ENCODE measurements around the gene BMP2K.

BMP2K gene

GRCh38 chr4:78747475-78747922, 28.7 kb upstream of the BMP2K start:
- Histone ChIP-seq H2BK12ac (ENCODE audit: low read length in 2 of 2) (no peak overlapping the region), H3K27me3 (ENCODE audit: control insufficient read depth in 1 of 2, insufficient read depth in 1 of 2, low read length in 2 of 2) (no peaks in the 10 kb centered on the region), H3K14ac (ENCODE audit: low read length in 2 of 2) (no peak overlapping the region), H3K4me1 (ENCODE audit: control insufficient read depth, insufficient read depth, low read depth, low read length) (no peaks in the 10 kb centered on the region), H3K9me3 (ENCODE audit: control insufficient read depth, low read length) (no peaks in the 10 kb centered on the region), H3K36me3 (ENCODE audit: control insufficient read depth in 1 of 2, insufficient read depth in 2 of 2, low read depth in 1 of 2, low read length in 2 of 2) (no peaks in the 10 kb centered on the region), H3K4me2 (ENCODE audit: low read length, poor library complexity, severe bottlenecking) (no peak overlapping the region), H2AFZ (ENCODE audit: low read depth, low read length) (no peak overlapping the region), H3K23ac (ENCODE audit: low read length in 2 of 2) (no peak overlapping the region), H3K79me1 (replicated peaks; ENCODE audit: low read length, poor library complexity, severe bottlenecking) (no peaks in the 10 kb centered on the region), H3K9ac (ENCODE audit: low read length) (no peak overlapping the region), H4K8ac (ENCODE audit: low read length) (no peak overlapping the region), H2BK5ac (ENCODE audit: low read depth, low read length, poor library complexity, severe bottlenecking) (no peak overlapping the region), H3K27ac (ENCODE audit: low read length, poor library complexity, severe bottlenecking) (no peak overlapping the region), H3K4me3 (ENCODE audit: insufficient read depth in 1 of 2, low read depth in 1 of 2, low read length in 2 of 2) (no peak overlapping the region), H3K4ac (ENCODE audit: low read depth in 1 of 2, low read length in 2 of 2) (no peak overlapping the region), H4K91ac (ENCODE audit: low read length) (no peak overlapping the region), H3K18ac (ENCODE audit: low read depth in 1 of 2, low read length in 2 of 2) (no peak overlapping the region), H2BK120ac (ENCODE audit: low read depth, low read length) (no peak overlapping the region), H2AK5ac (ENCODE audit: low read length, severe bottlenecking) (no peak overlapping the region), H2BK15ac (ENCODE audit: low read depth, poor library complexity, severe bottlenecking) (no peak overlapping the region)
- 100% methylated on average over 1 of the region's 3 CpGs for WGBS
- no peak for DNase-seq

GRCh38 chr4:78748381-78748780, 27.8 kb upstream of the BMP2K start:
- Histone ChIP-seq H3K79me1 (replicated peaks; ENCODE audit: low read length, poor library complexity, severe bottlenecking) (no peaks in the 10 kb centered on the region), H2AFZ (ENCODE audit: low read depth, low read length) (no peak overlapping the region), H2AK5ac (ENCODE audit: low read length, severe bottlenecking) (no peak overlapping the region), H3K4me1 (ENCODE audit: control insufficient read depth, insufficient read depth, low read depth, low read length) (no peaks in the 10 kb centered on the region), H3K9me3 (ENCODE audit: control insufficient read depth, low read length) (no peaks in the 10 kb centered on the region), H2BK12ac (ENCODE audit: low read length in 2 of 2) (no peak overlapping the region), H2BK5ac (ENCODE audit: low read depth, low read length, poor library complexity, severe bottlenecking) (no peak overlapping the region), H3K18ac (ENCODE audit: low read depth in 1 of 2, low read length in 2 of 2) (no peak overlapping the region), H2BK120ac (ENCODE audit: low read depth, low read length) (no peak overlapping the region), H3K23ac (ENCODE audit: low read length in 2 of 2) (no peak overlapping the region), H3K4ac (ENCODE audit: low read depth in 1 of 2, low read length in 2 of 2) (no peak overlapping the region), H3K14ac (ENCODE audit: low read length in 2 of 2) (no peak overlapping the region), H3K4me3 (ENCODE audit: insufficient read depth in 1 of 2, low read depth in 1 of 2, low read length in 2 of 2) (no peak overlapping the region), H3K27ac (ENCODE audit: low read length, poor library complexity, severe bottlenecking) (no peak overlapping the region), H3K9ac (ENCODE audit: low read length) (no peak overlapping the region), H3K4me2 (ENCODE audit: low read length, poor library complexity, severe bottlenecking) (no peak overlapping the region), H2BK15ac (ENCODE audit: low read depth, poor library complexity, severe bottlenecking) (no peak overlapping the region), H4K8ac (ENCODE audit: low read length) (no peak overlapping the region), H4K91ac (ENCODE audit: low read length) (no peak overlapping the region), H3K36me3 (ENCODE audit: control insufficient read depth in 1 of 2, insufficient read depth in 2 of 2, low read depth in 1 of 2, low read length in 2 of 2) (no peaks in the 10 kb centered on the region), H3K27me3 (ENCODE audit: control insufficient read depth in 1 of 2, insufficient read depth in 1 of 2, low read length in 2 of 2) (no peaks in the 10 kb centered on the region)
- 100% methylated on average over 1 of the region's 2 CpGs for WGBS
- DNase-seq, result no peak

GRCh38 chr4:78749258-78749971, 26.7 kb upstream of the BMP2K start:
- Histone ChIP-seq H4K8ac (ENCODE audit: low read length) (no peak overlapping the region), H2BK120ac (ENCODE audit: low read depth, low read length) (no peak overlapping the region), H3K9me3 (ENCODE audit: control insufficient read depth, low read length) (no peaks in the 10 kb centered on the region), H2AK5ac (ENCODE audit: low read length, severe bottlenecking) (no peak overlapping the region), H3K4ac (ENCODE audit: low read depth in 1 of 2, low read length in 2 of 2) (no peak overlapping the region), H3K79me1 (replicated peaks; ENCODE audit: low read length, poor library complexity, severe bottlenecking) (no peaks in the 10 kb centered on the region), H3K4me3 (ENCODE audit: insufficient read depth in 1 of 2, low read depth in 1 of 2, low read length in 2 of 2) (no peak overlapping the region), H3K9ac (ENCODE audit: low read length) (no peak overlapping the region), H3K36me3 (ENCODE audit: control insufficient read depth in 1 of 2, insufficient read depth in 2 of 2, low read depth in 1 of 2, low read length in 2 of 2) (no peaks in the 10 kb centered on the region), H2BK15ac (ENCODE audit: low read depth, poor library complexity, severe bottlenecking) (no peak overlapping the region), H3K23ac (ENCODE audit: low read length in 2 of 2) (no peak overlapping the region), H3K27me3 (ENCODE audit: control insufficient read depth in 1 of 2, insufficient read depth in 1 of 2, low read length in 2 of 2) (no peaks in the 10 kb centered on the region), H2BK12ac (ENCODE audit: low read length in 2 of 2) (no peak overlapping the region), H4K91ac (ENCODE audit: low read length) (no peak overlapping the region), H3K4me1 (ENCODE audit: control insufficient read depth, insufficient read depth, low read depth, low read length) (no peaks in the 10 kb centered on the region), H2BK5ac (ENCODE audit: low read depth, low read length, poor library complexity, severe bottlenecking) (no peak overlapping the region), H3K27ac (ENCODE audit: low read length, poor library complexity, severe bottlenecking) (no peak overlapping the region), H2AFZ (ENCODE audit: low read depth, low read length) (no peak overlapping the region), H3K14ac (ENCODE audit: low read length in 2 of 2) (no peak overlapping the region), H3K4me2 (ENCODE audit: low read length, poor library complexity, severe bottlenecking) (no peak overlapping the region), H3K18ac (ENCODE audit: low read depth in 1 of 2, low read length in 2 of 2) (no peak overlapping the region)
- 100% methylated on average over 1 of the region's 4 CpGs for WGBS
- DNase-seq, result no peak

GRCh38 chr4:78749972-78750727, 26.0 kb upstream of the BMP2K start:
- Histone ChIP-seq H3K9ac (ENCODE audit: low read length) (no peak overlapping the region), H3K79me1 (replicated peaks; ENCODE audit: low read length, poor library complexity, severe bottlenecking) (no peaks in the 10 kb centered on the region), H2BK15ac (ENCODE audit: low read depth, poor library complexity, severe bottlenecking) (no peak overlapping the region), H3K4me3 (ENCODE audit: insufficient read depth in 1 of 2, low read depth in 1 of 2, low read length in 2 of 2) (no peak overlapping the region), H3K4me1 (ENCODE audit: control insufficient read depth, insufficient read depth, low read depth, low read length) (no peaks in the 10 kb centered on the region), H3K4me2 (ENCODE audit: low read length, poor library complexity, severe bottlenecking) (no peak overlapping the region), H3K14ac (ENCODE audit: low read length in 2 of 2) (no peak overlapping the region), H3K27ac (ENCODE audit: low read length, poor library complexity, severe bottlenecking) (no peak overlapping the region), H2BK120ac (ENCODE audit: low read depth, low read length) (no peak overlapping the region), H2AK5ac (ENCODE audit: low read length, severe bottlenecking) (no peak overlapping the region), H3K9me3 (ENCODE audit: control insufficient read depth, low read length) (no peaks in the 10 kb centered on the region), H3K4ac (ENCODE audit: low read depth in 1 of 2, low read length in 2 of 2) (no peak overlapping the region), H2AFZ (ENCODE audit: low read depth, low read length) (no peak overlapping the region), H4K8ac (ENCODE audit: low read length) (no peak overlapping the region), H2BK12ac (ENCODE audit: low read length in 2 of 2) (no peak overlapping the region), H3K18ac (ENCODE audit: low read depth in 1 of 2, low read length in 2 of 2) (no peak overlapping the region), H3K27me3 (ENCODE audit: control insufficient read depth in 1 of 2, insufficient read depth in 1 of 2, low read length in 2 of 2) (no peaks in the 10 kb centered on the region), H2BK5ac (ENCODE audit: low read depth, low read length, poor library complexity, severe bottlenecking) (no peak overlapping the region), H3K23ac (ENCODE audit: low read length in 2 of 2) (no peak overlapping the region), H3K36me3 (ENCODE audit: control insufficient read depth in 1 of 2, insufficient read depth in 2 of 2, low read depth in 1 of 2, low read length in 2 of 2) (no peaks in the 10 kb centered on the region), H4K91ac (ENCODE audit: low read length) (no peak overlapping the region)
- WGBS, result 83% methylated on average over 1 of the region's 2 CpGs
- DNase-seq, result no peak
